Measurements from ENCODE around the gene MNX1. TPM values are rescaled to one million over a fixed set of nuclear protein-coding genes. Genes with fewer than 3 reads are reported as not detected.

The MNX1 gene
- polyA plus RNA-seq, 2 donors: 0.06 to 0.08 TPM

GRCh38 chr7:157005456-157006204 lies 4.8 kb downstream of the MNX1 start:
- Histone ChIP-seq H3K27ac (ENCODE audit: low read depth in 2 of 2, low read length in 1 of 2) (no peak overlapping the region), H3K36me3 (ENCODE audit: control insufficient read depth in 2 of 2, insufficient read depth in 2 of 2, low read length in 1 of 2) (no peaks in the 10 kb centered on the region), H3K4me1 (ENCODE audit: control insufficient read depth in 2 of 2, insufficient read depth in 2 of 2, low read length in 1 of 2) (peaks cover 6 to 10% of the 10 kb centered on the region in 2 donors), H3K9me3 (ENCODE audit: control insufficient read depth in 2 of 2, insufficient read depth in 1 of 2, low read depth in 1 of 2, low read length in 1 of 2) (no peaks in the 10 kb centered on the region), H3K4me3 (ENCODE audit: low read depth in 1 of 2, low read length in 2 of 2) (peak overlapping the region in 1 of 2 donors; percentile 16), H3K27me3 (ENCODE audit: control insufficient read depth in 1 of 2, insufficient read depth in 2 of 2, low read length in 2 of 2) (peaks cover 3 to 38% of the 10 kb centered on the region in 2 donors)
- 16 to 31% methylated on average over 40 to 77 of the region's 77 CpGs for WGBS, 2 donors

GRCh38 chr7:157004521-157005455 lies 5.7 kb downstream of the MNX1 start:
- Histone ChIP-seq H3K4me3 (ENCODE audit: low read depth in 1 of 2, low read length in 2 of 2) (peak overlapping the region in 1 of 2 donors; percentile 16), H3K36me3 (ENCODE audit: control insufficient read depth in 2 of 2, insufficient read depth in 2 of 2, low read length in 1 of 2) (no peaks in the 10 kb centered on the region), H3K27me3 (ENCODE audit: control insufficient read depth in 1 of 2, insufficient read depth in 2 of 2, low read length in 2 of 2) (peaks cover 3 to 46% of the 10 kb centered on the region in 2 donors), H3K9me3 (ENCODE audit: control insufficient read depth in 2 of 2, insufficient read depth in 1 of 2, low read depth in 1 of 2, low read length in 1 of 2) (no peaks in the 10 kb centered on the region), H3K27ac (ENCODE audit: low read depth in 2 of 2, low read length in 1 of 2) (no peak overlapping the region), H3K4me1 (ENCODE audit: control insufficient read depth in 2 of 2, insufficient read depth in 2 of 2, low read length in 1 of 2) (peaks cover 6 to 12% of the 10 kb centered on the region in 2 donors)
- WGBS, 2 donors: 16 to 24% methylated on average over 56 of the region's 56 CpGs

- 15 to 16% methylated on average over 55 to 60 of the region's 60 CpGs for WGBS, 2 donors
- H3K36me3 ChIP-seq (ENCODE audit: control insufficient read depth in 2 of 2, insufficient read depth in 2 of 2, low read length in 1 of 2): no peaks in the 10 kb centered on the region
- no peaks in the 10 kb centered on the region for H3K9me3 ChIP-seq (ENCODE audit: control insufficient read depth in 2 of 2, insufficient read depth in 1 of 2, low read depth in 1 of 2, low read length in 1 of 2)
- H3K27me3 ChIP-seq (ENCODE audit: control insufficient read depth in 1 of 2, insufficient read depth in 2 of 2, low read length in 2 of 2): peaks cover 0 to 42% of the 10 kb centered on the region in 2 donors
- peaks cover 2 to 14% of the 10 kb centered on the region in 2 donors for H3K4me1 ChIP-seq (ENCODE audit: control insufficient read depth in 2 of 2, insufficient read depth in 2 of 2, low read length in 1 of 2)
- no peak overlapping the region for H3K27ac ChIP-seq (ENCODE audit: low read depth in 2 of 2, low read length in 1 of 2)
- H3K4me3 ChIP-seq (ENCODE audit: low read depth in 1 of 2, low read length in 2 of 2): no peak overlapping the region
These were observed 6.5 kb downstream of the MNX1 start for GRCh38 chr7:157003756-157004520.

GRCh38 chr7:157003445-157003755 lies 7.1 kb downstream of the MNX1 start:
- Histone ChIP-seq H3K36me3 (ENCODE audit: control insufficient read depth in 2 of 2, insufficient read depth in 2 of 2, low read length in 1 of 2) (no peaks in the 10 kb centered on the region), H3K9me3 (ENCODE audit: control insufficient read depth in 2 of 2, insufficient read depth in 1 of 2, low read depth in 1 of 2, low read length in 1 of 2) (no peaks in the 10 kb centered on the region), H3K27me3 (ENCODE audit: control insufficient read depth in 1 of 2, insufficient read depth in 2 of 2, low read length in 2 of 2) (peaks cover 0 to 40% of the 10 kb centered on the region in 2 donors), H3K4me1 (ENCODE audit: control insufficient read depth in 2 of 2, insufficient read depth in 2 of 2, low read length in 1 of 2) (peaks cover 2 to 14% of the 10 kb centered on the region in 2 donors), H3K4me3 (ENCODE audit: low read depth in 1 of 2, low read length in 2 of 2) (no peak overlapping the region), H3K27ac (ENCODE audit: low read depth in 2 of 2, low read length in 1 of 2) (no peak overlapping the region)
- 21 to 26% methylated on average over 6 of the region's 6 CpGs for WGBS, 2 donors

- H3K27ac ChIP-seq (ENCODE audit: low read depth in 2 of 2, low read length in 1 of 2): no peak overlapping the region
- H3K36me3 ChIP-seq (ENCODE audit: control insufficient read depth in 2 of 2, insufficient read depth in 2 of 2, low read length in 1 of 2): no peaks in the 10 kb centered on the region
- 21 to 23% methylated on average over 45 to 47 of the region's 47 CpGs for WGBS, 2 donors
- peaks cover 0 to 40% of the 10 kb centered on the region in 2 donors for H3K27me3 ChIP-seq (ENCODE audit: control insufficient read depth in 1 of 2, insufficient read depth in 2 of 2, low read length in 2 of 2)
- H3K9me3 ChIP-seq (ENCODE audit: control insufficient read depth in 2 of 2, insufficient read depth in 1 of 2, low read depth in 1 of 2, low read length in 1 of 2): no peaks in the 10 kb centered on the region
- H3K4me1 ChIP-seq (ENCODE audit: control insufficient read depth in 2 of 2, insufficient read depth in 2 of 2, low read length in 1 of 2): peaks cover 2 to 14% of the 10 kb centered on the region in 2 donors
- no peak overlapping the region for H3K4me3 ChIP-seq (ENCODE audit: low read depth in 1 of 2, low read length in 2 of 2)
These were observed 7.5 kb downstream of the MNX1 start for GRCh38 chr7:157002819-157003421.

- no peaks in the 10 kb centered on the region for H3K9me3 ChIP-seq (ENCODE audit: control insufficient read depth in 2 of 2, insufficient read depth in 1 of 2, low read depth in 1 of 2, low read length in 1 of 2)
- peaks cover 2 to 14% of the 10 kb centered on the region in 2 donors for H3K4me1 ChIP-seq (ENCODE audit: control insufficient read depth in 2 of 2, insufficient read depth in 2 of 2, low read length in 1 of 2)
- H3K36me3 ChIP-seq (ENCODE audit: control insufficient read depth in 2 of 2, insufficient read depth in 2 of 2, low read length in 1 of 2): no peaks in the 10 kb centered on the region
- H3K27ac ChIP-seq (ENCODE audit: low read depth in 2 of 2, low read length in 1 of 2): no peak overlapping the region
- 20 to 28% methylated on average over 31 to 32 of the region's 32 CpGs for WGBS, 2 donors
- H3K27me3 ChIP-seq (ENCODE audit: control insufficient read depth in 1 of 2, insufficient read depth in 2 of 2, low read length in 2 of 2): peaks cover 0 to 35% of the 10 kb centered on the region in 2 donors
- H3K4me3 ChIP-seq (ENCODE audit: low read depth in 1 of 2, low read length in 2 of 2): no peak overlapping the region
These were observed 8.3 kb downstream of the MNX1 start for GRCh38 chr7:157001920-157002818.

- Histone ChIP-seq H3K4me3 (ENCODE audit: low read depth in 1 of 2, low read length in 2 of 2) (peak overlapping the region in 1 of 2 donors; percentile 60), H3K27me3 (ENCODE audit: control insufficient read depth in 1 of 2, insufficient read depth in 2 of 2, low read length in 2 of 2) (peaks cover 0 to 35% of the 10 kb centered on the region in 2 donors), H3K4me1 (ENCODE audit: control insufficient read depth in 2 of 2, insufficient read depth in 2 of 2, low read length in 1 of 2) (peaks cover 2 to 14% of the 10 kb centered on the region in 2 donors), H3K9me3 (ENCODE audit: control insufficient read depth in 2 of 2, insufficient read depth in 1 of 2, low read depth in 1 of 2, low read length in 1 of 2) (no peaks in the 10 kb centered on the region), H3K27ac (ENCODE audit: low read depth in 2 of 2, low read length in 1 of 2) (no peak overlapping the region), H3K36me3 (ENCODE audit: control insufficient read depth in 2 of 2, insufficient read depth in 2 of 2, low read length in 1 of 2) (no peaks in the 10 kb centered on the region)
- WGBS, 2 donors: 31 to 33% methylated on average over 25 of the region's 25 CpGs
These were observed 9.5 kb downstream of the MNX1 start for GRCh38 chr7:157000741-157001653.

Data from esophagus (tissue), 2 donors.